Stimulated activated CD8-positive, alpha-beta memory T cell treated with anti-CD3 and anti-CD28 coated beads, Interleukin-12 subunit alpha, Interleukin-12 subunit beta, amount 100 ng/mL, for 24 hours (primary cell): Measurements from ENCODE around the gene CTRL.

ENCODE experiments used
- DNase-seq: peaks from one replicate; pipeline ENCODE4 v3.0.0-alpha.2; 2020; ENCODE audit errors: extremely low read depth

The CTRL gene

DNA sequence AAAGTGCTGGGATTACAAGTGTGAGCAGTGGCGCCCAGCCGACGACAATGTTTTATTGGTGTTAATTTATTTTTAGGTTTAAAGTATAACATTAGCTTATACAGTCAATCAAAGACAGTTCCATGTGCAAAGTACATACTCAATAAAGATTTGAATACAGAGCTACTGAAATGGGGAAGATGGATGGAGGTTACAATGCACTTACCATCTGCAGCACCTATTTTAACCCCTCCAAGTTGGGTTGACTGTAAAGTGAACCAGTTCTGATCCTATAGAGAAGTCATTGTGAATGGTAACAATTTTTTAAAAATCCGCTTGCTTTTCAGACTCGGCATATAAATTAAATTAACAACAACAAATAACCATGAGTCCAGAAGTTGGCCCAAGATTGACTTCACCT is 39.3 kb downstream of the CTRL start:
- DNase-seq: no peak

- no peak for DNase-seq
Measured at GRCh38 chr16:67888331-67888730, 43.3 kb downstream of the CTRL start.

DNA sequence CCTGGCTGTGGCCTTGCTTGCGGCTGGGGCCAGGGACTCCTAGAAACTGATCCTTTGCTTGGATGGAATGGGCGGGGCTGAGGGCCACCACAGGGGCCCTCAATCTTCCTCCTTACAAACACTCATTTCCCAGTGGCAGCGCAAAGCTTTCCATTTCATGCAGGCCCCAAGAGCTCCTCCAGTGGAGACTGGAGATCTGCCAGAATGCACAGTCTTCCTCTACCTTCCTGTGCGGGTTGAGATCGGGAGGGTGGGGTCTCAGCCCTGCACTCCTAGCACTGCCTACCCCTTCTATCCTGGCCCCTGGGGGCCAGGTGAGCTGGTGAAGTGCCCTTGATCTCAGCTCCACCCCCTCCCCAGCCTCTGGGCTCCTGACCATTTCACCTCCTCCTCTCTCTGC is 45.3 kb downstream of the CTRL start:
- DNase-seq: no peak

DNA sequence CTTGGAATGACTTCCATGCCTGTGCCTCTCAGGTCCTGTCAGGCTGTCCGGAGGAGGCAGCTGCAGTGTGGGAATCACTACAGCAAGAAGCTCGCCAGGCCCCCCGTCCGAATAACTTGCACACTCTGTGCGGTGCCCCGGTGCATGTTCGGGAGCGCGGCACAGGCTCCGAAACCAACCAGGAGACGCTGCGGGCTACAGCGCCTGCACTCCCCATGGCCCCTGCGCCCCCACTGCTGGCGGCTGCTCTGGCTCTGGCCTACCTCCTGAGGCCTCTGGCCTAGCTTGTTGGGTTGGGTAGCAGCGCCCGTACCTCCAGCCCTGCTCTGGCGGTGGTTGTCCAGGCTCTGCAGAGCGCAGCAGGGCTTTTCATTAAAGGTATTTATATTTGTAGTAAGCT is 45.7 kb downstream of the CTRL start:
- no peak for DNase-seq

GRCh38 chr16:67885545-67885944 is 46.1 kb downstream of the CTRL start:
- no peak for DNase-seq

- no peak for DNase-seq
Measured at GRCh38 chr16:67884684-67885083, 47.0 kb downstream of the CTRL start, which contains the start of gene NRN1L. TSS of gene NRN1L (plus strand) at chr16:67884885. CDS start at chr16:67884904, 19 bp downstream.

DNA sequence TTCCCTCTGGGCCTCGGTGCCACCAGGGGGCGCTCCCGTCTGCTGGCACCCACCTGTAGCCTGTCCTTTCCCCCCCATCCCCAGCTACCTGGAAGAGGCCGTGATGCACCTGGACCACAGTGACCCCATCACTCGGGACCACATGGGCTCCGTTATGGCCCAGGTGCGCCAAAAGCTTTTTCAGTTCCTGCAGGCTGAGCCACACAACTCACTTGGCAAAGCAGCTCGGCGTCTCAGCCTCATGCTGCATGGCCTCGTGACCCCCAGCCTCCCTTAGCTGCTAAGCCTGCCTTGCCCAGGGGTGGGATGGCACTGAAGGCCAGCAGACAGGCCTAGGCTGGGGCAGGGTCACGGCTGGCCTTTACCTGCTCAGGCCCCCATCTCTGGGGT is 47.8 kb downstream of the CTRL start:
- peak; percentile 43 for DNase-seq

- no peak for DNase-seq
Measured at GRCh38 chr16:67883146-67883871, 48.4 kb downstream of the CTRL start.

DNA sequence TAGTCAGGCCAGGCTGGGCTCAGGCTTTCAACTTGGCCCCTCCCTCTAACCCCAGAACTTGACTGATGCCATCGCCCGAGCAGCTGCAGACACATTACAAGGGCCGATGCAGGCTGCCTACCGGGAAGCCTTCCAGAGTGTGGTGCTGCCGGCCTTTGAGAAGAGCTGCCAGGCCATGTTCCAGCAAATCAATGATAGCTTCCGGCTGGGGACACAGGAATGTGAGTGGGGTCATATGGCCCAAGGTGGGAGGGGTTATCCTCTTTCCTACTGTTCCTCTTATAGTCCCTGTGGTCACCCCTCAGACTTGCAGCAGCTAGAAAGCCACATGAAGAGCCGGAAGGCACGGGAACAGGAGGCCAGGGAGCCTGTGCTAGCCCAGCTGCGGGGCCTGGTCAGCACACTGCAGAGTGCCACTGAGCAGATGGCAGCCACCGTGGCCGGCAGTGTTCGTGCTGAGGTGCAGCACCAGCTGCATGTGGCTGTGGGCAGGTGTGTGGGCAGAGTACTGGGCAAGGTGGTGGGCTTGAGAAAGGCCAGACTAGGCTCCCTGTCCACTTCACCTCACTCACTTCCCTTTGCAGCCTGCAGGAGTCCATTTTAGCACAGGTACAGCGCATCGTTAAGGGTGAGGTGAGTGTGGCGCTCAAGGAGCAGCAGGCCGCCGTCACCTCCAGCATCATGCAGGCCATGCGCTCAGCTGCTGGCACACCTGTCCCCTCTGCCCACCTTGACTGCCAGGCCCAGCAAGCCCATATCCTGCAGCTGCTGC is 49.1 kb downstream of the CTRL start:
- no peak for DNase-seq

DNA sequence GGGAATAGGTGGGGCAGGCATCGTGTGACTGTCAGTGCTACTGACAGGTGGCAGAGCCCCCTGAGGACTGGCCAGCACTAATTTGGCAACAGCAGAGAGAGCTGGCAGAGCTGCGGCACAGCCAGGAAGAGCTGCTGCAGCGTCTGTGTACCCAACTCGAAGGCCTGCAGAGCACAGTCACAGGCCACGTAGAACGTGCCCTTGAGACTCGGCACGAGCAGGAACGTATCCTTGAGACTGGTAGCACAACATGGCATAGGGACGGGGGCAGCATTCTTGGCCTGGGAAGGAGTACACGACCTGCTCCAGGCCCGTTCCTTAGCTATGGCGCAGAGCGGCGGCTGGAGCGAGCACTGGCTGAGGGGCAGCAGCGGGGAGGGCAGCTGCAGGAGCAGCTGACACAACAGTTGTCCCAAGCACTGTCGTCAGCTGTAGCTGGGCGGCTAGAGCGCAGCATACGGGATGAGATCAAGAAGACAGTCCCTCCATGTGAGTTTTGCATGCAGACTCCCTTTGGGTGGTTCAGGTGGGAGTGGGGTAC is 50.0 kb downstream of the CTRL start:
- DNase-seq: no peak

DNA sequence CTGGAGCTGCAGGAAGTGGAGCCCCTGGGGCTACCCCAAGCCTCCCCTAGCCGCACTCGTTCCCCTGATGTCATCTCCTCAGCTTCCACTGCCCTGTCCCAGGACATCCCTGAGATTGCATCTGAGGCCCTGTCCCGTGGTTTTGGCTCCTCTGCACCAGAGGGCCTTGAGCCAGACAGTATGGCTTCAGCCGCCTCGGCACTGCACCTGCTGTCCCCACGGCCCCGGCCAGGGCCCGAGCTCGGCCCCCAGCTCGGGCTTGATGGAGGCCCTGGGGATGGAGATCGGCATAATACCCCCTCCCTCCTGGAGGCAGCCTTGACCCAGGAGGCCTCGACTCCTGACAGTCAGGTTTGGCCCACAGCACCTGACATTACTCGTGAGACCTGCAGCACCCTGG is 51.1 kb downstream of the CTRL start:
- no peak for DNase-seq

DNA sequence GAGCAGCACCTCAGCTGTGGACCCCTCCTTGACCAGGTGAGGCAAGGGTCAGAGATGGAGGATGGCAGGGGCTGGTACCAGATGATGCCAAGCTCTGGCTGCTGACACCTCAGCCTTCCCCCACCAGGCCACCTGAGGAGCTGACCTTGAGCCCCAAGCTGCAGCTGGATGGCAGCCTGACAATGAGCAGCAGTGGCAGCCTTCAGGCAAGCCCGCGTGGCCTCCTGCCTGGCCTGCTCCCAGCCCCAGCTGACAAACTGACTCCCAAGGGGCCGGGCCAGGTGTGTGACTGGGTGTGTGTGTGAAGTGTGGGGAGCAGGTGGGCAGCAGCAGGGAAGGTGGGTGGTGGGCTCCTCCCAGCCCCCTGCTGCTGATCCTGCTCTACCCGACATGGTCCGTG is 51.7 kb downstream of the CTRL start:
- no peak for DNase-seq
